ENCODE results near the gene ZBTB22.
"Not testable (repeated sequence)": the region's sequence is repeated elsewhere in the genome, so short reads cannot be mapped to it uniquely, and the experiment has no call there.

Gene ZBTB22

GRCh38 chr6:33298773-33299236 is 18.7 kb downstream of the ZBTB22 start, which contains the start of gene RGL2:
Gene RGL2 (minus strand): TSS chr6:33298942. CDS start chr6:33298610, 332 bp downstream.
- peak in 1 of 2 experiments; percentile 49 for DNase-seq

GRCh38 chr6:33297956-33298772 is 19.4 kb downstream of the ZBTB22 start:
- DNase-seq: peak in 1 of 2 experiments; percentile 36

- DNase-seq: no peak
Measured at GRCh38 chr6:33297406-33297955, 20.1 kb downstream of the ZBTB22 start.

GRCh38 chr6:33296797-33297405 is 20.6 kb downstream of the ZBTB22 start:
- no peak for DNase-seq

GRCh38 chr6:33295621-33296369 is 21.7 kb downstream of the ZBTB22 start:
- no peak for DNase-seq

GRCh38 chr6:33294086-33294823 is 23.3 kb downstream of the ZBTB22 start:
- no peak for DNase-seq

- no peak for DNase-seq
Measured at GRCh38 chr6:33292996-33293682, 24.4 kb downstream of the ZBTB22 start.

GRCh38 chr6:33290459-33290858 is 27.1 kb downstream of the ZBTB22 start:
- no peak for DNase-seq

GRCh38 chr6:33289784-33290315 is 27.7 kb downstream of the ZBTB22 start:
- DNase-seq: no peak

GRCh38 chr6:33288921-33289783 is 28.4 kb downstream of the ZBTB22 start, which contains the start of the genes PFDN6 and WDR46:
Gene PFDN6 (plus strand): TSS chr6:33289601. CDS start chr6:33289857, 256 bp downstream.
Gene WDR46 (minus strand): TSS chr6:33289239. CDS start chr6:33289170, 69 bp downstream.
- peak; percentile 90 to 91 for DNase-seq

- DNase-seq: no peak
Measured at GRCh38 chr6:33288141-33288920, 29.2 kb downstream of the ZBTB22 start.

- no peak for DNase-seq
Measured at GRCh38 chr6:33286946-33287914, 30.3 kb downstream of the ZBTB22 start.

GRCh38 chr6:33285214-33285613 is 32.3 kb downstream of the ZBTB22 start:
- not testable (repeated sequence) for DNase-seq

- DNase-seq: no peak
Measured at GRCh38 chr6:33280539-33280938, 37.0 kb downstream of the ZBTB22 start.

GRCh38 chr6:33279971-33280511 is 37.5 kb downstream of the ZBTB22 start:
- peak; percentile 38 to 51 for DNase-seq

GRCh38 chr6:33279257-33279695 is 38.3 kb downstream of the ZBTB22 start:
- no peak for DNase-seq

- no peak for DNase-seq
Measured at GRCh38 chr6:33278810-33279209, 38.7 kb downstream of the ZBTB22 start.

- no peak for DNase-seq
Measured at GRCh38 chr6:33278392-33278741, 39.2 kb downstream of the ZBTB22 start.
